Putamen (tissue), 1 donor: Measurements from ENCODE around the gene PDCD4.
"Not testable (repeated sequence)": the region's sequence is repeated elsewhere in the genome, so short reads cannot be mapped to it uniquely, and the experiment has no call there.

ENCODE experiments used
- DNase-seq: peaks from one replicate; pipeline ENCODE4 v3.0.0-alpha.2; 2016; ENCODE audit warnings: low spot score

Gene PDCD4

DNA sequence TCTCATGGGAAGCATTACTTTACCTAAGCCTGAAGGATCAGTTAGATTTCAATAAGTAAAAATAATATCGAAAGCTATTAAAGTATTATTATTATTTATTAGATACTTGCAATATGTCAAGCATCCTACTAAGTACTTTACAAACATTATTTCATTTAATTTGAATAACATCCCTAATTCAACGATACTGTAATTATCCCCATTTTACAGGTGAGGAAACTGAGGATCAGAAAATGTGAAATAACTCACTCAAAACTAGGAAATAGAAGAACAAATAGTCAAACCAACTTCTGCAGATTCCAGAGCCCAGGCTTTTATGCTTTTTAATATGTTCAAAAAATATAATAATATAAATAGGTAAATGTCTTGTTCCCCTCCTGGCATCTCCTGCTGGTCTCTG lies 10.3 kb upstream of the PDCD4 start:
- no peak for DNase-seq

DNA sequence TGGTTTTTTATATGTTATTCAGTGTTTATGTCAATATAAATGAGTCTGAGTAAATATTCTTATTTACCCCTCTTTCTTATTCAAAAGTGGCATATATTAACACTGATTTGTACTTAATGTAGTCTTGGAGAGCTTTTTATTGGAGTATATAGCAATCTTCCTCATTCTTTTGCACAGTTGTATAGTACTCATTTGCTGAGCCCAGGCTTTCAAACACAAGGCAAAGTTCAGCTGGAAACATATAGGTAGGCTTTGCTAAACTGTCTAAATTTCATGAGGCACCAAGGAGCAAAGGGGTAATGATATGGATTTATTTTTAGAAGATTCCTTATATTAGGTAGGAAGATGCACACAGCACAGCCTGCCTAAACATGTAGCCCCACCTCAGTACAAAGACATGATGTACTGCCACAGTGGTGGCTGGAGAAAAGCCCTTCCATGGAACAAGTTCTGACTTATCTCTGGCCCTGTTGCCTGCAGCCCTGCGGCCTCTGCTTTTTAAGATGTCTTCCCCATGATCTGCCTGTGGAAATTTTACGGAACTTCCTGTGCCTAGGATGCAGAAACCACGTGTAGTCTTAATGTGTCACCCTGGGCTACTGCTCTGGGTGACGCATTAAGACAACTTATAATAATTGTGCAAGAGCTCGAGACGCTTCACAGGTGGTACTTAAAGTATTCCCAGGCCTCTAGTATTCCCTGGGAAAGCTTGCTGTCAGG lies 9.6 kb upstream of the PDCD4 start:
- no peak for DNase-seq

DNA sequence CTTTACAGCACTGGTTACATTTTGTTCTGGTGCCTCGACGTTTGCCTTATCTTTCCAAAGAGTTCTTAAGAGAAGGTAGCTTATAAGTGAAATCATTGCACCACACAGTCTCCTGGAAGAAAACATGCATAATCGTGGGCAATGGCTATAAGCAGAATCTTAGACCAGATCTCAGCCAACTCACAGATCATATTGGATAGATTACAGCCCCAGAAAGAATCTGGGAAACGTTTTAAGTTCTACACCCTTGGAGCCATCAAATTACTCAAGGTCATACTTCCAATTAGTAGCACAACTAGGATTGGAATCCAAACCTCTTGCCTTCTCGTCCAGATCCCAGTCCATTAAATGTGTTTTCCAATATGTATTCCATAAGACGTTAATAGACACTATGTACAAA lies 8.8 kb upstream of the PDCD4 start:
- DNase-seq, result no peak

DNA sequence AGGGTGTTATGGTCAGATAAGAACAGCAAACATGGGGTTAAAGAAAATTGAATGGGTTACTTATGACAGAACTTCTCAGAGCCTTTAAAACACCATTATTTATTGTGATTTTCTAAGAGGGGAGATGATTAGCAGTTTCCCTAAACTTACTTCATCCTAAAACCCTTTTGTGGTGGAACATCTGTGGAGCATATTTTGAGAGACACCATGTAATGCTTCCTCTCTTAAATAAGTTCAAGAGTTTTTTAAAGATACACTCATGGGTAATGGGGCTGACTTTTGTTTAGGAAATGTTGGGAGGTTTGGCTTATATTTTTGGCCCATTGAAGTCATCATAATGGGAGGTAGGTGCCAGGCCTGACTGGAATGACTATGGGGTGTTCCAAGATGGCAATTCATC lies 8.4 kb upstream of the PDCD4 start:
- no peak for DNase-seq

DNA sequence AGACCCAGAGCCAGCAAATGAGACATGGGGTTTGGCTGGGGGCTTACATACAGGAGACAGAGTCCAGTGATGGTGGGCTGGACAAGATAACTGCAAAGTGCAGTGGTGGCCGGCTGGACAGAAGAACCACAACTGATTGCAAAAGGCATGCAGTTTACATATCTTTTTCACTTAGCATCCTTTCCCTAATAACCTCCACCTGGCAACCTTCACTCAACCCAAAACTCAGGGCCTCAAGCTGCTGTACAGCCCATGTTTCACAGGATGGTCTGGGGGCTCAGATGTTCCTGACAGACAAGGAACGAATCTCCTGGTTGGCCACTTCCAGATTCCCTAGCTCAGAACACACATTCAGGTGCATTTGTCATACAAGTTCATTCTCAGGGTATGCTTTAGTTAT lies 7.8 kb upstream of the PDCD4 start:
- DNase-seq, result no peak

DNA sequence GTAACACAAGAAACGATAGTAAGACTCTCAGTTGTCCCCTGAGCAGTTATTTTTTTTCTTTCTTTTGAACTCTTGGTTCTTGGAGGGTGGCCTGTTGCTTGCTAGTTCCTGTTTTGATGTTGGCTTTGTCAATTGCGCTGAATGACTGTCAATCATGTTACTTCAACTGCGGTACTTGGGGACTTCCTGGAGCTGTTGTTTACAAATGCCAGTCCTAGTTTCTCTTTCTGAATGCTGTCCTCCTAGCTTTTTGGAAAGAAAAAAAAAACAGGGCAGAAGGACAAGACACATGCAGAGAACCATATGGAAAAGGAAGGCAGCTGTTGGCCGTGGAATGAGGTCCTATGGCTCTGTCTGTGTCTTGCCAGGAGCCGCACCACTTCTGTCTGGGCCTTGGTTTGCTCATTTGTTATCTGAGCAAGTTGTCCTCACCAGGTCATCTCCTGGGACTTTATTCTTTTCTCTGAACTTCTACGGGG lies 7.0 kb upstream of the PDCD4 start:
- no peak for DNase-seq

DNA sequence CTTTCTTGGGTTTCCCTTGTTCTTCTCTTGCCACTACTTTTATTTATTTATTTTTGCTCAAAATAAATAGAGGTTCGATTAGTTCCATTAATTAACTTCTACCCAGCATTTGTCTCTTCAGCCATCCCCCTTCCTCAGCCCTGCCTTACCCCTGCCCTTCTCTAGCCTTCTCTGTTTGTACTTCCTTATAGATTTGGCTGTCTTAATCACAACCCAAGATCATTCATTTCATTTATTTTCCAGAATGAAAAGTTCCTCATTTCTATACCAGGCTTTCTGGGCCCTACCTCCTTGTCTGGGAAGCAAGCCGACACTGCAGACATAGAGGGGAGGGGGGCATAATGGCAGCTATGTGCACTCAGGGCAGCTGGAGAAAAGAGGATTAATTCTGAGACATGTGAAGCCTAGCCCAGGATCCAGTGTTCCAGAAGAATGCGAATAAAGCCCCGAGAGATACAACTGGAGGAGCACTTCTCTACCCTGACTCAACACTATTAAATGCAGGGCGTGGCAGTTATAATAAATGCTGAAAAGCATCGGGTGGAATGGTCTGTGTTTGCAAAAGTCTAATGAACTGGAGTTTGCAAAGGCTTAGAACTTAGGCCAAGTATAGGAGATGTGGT lies 6.4 kb upstream of the PDCD4 start:
- DNase-seq, result no peak

DNA sequence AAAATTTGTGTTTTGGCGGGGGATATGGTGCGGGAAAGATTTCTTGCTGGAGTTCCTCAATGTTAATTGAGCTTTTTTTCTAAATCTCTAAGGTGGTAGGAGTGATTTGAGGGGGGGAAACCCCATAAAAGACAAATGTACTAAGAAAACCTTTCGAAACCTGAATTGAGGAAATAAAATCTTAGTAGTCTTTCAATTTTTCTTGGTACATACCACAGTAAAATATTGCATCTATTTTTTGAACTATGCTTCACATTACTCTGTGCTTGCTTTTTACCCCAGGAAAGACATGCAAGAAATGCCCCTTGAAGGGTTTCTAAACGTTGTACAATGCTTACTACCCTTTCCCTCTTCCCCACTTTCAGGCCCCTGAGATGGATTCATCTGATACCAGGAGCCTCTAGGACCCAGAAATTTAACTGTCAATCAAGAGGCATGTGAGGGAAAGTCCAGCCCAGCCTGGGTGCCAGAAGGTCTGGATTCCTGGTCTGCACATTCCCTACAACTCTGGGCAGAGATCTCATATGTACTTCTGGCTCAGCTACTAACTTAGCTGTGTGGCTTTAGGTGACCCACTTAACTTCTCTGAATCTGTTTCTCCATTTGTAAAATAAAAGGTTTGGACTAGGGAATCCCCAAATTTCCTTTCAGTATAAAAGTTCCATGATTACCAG lies 5.8 kb upstream of the PDCD4 start:
- no peak for DNase-seq

GRCh38 chr10:110867011-110867806 lies 4.5 kb upstream of the PDCD4 start:
- DNase-seq, result not testable (repeated sequence)

DNA sequence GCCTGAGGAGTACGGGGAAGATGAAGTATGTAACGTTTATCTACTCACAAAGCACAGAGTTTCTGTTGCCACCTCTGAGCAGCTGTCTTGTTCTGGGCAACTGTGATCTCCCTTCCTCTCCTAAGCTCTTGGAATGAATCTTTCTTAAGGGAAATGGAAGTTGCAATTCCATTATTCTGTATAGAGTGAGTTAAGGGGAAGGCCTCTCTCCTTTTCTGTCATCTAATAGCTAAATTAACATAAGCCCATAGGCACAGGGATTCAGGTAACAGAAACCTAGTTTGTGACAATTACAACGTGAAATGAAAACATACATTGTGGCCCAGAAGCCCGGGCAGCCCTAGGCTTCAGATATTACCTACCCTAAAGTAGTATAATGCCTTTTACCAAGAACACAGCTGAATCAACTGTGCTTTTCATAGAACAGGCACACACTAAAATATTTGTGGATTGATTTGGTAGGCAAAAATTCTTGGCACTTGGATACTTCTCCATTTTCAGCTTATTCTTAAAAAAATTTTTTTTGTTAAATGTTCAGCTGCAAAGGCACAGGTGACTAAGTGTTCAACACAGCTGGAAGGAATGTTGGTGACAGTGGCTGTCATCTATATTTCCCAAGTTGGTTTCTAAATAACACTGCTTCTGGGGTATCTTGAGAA lies 3.8 kb upstream of the PDCD4 start:
- DNase-seq, result no peak

DNA sequence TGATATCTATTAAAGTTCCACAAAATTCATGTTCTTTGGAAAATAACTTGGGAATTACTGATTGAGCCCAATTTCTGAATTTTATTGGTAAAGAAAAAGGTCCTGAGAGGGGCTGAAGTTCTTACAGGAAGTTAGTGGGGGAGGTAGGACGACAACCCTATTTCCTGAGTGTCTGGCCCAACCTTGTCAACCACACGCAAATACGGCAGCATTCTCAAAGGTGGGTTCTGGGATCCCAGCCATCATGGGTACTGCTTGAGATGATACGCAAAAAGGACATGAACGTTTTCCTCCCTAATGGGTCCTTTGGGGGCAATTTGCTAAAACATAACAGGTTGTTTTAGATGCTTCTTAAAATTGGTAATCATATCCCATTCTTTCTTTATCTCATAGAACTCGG lies 2.7 kb upstream of the PDCD4 start:
- DNase-seq, result no peak

- no peak for DNase-seq
These were observed 868 bp upstream of the PDCD4 start for GRCh38 chr10:110870823-110871297.

- DNase-seq, result peak; percentile 64
These were observed 636 bp downstream of the PDCD4 start for GRCh38 chr10:110872145-110872983.

- DNase-seq, result no peak
These were observed 1.5 kb downstream of the PDCD4 start for GRCh38 chr10:110872984-110873923.

DNA sequence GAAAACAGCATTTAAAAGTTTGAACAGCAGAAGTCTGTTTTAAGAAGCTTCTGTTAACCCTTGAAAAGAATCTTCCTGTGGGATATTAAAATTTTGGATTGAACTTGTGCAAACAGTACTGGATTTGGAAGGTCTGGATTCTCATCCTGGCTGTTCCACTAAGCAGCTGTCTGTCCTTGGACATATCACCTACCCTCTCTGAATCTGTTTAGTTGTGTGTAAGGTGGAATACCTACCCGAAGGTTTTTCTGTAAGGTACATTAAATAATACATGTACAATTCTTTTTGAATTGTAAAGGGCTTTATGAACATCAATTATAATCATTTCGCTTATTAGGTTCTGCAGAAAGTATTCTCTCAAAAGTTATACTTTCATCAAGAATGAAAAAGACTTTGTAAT lies 2.2 kb downstream of the PDCD4 start:
- DNase-seq, result no peak

GRCh38 chr10:110876000-110876399 lies 4.3 kb downstream of the PDCD4 start:
- DNase-seq, result no peak

DNA sequence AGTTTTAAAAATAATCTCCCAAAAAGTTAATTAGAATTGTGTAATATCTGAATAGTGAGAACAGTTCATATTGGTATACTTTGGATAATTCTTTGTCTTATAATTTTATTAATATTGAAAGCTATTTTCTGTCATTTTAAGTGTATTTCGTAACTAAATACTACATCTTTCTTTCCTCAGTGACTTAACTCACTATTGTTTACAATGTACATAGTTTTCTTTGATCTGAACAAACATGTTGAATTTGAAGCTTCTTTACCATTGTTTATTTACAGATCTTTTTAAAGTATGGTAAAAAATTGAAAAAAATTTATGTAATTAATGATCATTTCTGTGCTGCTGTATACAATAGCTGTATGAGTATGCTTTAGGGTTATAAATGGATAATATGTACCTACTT lies 5.1 kb downstream of the PDCD4 start:
- DNase-seq, result no peak

GRCh38 chr10:110880012-110880411 lies 8.3 kb downstream of the PDCD4 start:
- no peak for DNase-seq

DNA sequence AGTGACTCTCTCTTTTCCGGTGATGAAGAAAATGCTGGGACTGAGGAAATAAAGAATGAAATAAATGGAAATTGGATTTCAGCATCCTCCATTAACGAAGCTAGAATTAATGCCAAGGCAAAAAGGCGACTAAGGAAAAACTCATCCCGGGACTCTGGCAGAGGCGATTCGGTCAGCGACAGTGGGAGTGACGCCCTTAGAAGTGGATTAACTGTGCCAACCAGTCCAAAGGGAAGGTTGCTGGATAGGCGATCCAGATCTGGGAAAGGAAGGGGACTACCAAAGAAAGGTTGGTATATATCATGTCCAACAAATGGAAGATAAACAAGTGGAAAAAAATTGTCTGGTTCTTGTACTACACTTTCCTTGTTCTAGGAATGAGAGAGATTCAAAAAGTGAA lies 9.5 kb downstream of the PDCD4 start:
- no peak for DNase-seq

- DNase-seq, result no peak
These were observed 10.2 kb downstream of the PDCD4 start for GRCh38 chr10:110881905-110882304.
